ENCODE data around the gene FBLN7. TPM values are rescaled to one million over a fixed set of nuclear protein-coding genes. Genes with fewer than 3 reads are reported as not detected.

FBLN7 gene
- total and polyA plus RNA-seq, 2 experiments from 2014 or later, result 0.16 TPM; not detected in 1

- Histone ChIP-seq H3K4me3 (no peak overlapping the region), H3K9me2 (ENCODE audit: insufficient read depth) (0 out of 2 replicates have a peak, but pooled peaks cover 3% of the 10 kb centered on the region), H3F3A (replicated peaks; ENCODE audit: low read depth) (no peaks in the 10 kb centered on the region), H3K79me2 (replicated peaks; ENCODE audit: insufficient read depth) (no peaks in the 10 kb centered on the region), H3K4me1 (ENCODE audit: insufficient read depth) (no peaks in the 10 kb centered on the region), H3K27me3 (ENCODE audit: insufficient read depth) (no peaks in the 10 kb centered on the region), H2AFZ (no peak overlapping the region), H3K4me2 (no peak overlapping the region), H3K27ac (ENCODE audit: low read depth) (no peak overlapping the region), H4K20me1 (replicated peaks; ENCODE audit: insufficient read depth) (no peaks in the 10 kb centered on the region), H3K36me3 (ENCODE audit: insufficient read depth) (no peaks in the 10 kb centered on the region)
- no peak for DNase-seq (ENCODE audit: low spot score)
- H3K9me3 Mint-ChIP-seq, result no peaks in the 10 kb centered on the region
- H3K4me3 Mint-ChIP-seq, result no peak overlapping the region
- peaks cover 4% of the 10 kb centered on the region for H3K27me3 Mint-ChIP-seq (ENCODE audit: insufficient read depth, low read depth, poor library complexity)
- TF ChIP-seq JUNB (IDR thresholded peaks at IDR 0.05; ENCODE audit: unreplicated experiment), result no peak
- TF ChIP-seq EZH2 (IDR thresholded peaks at IDR 0.05; ENCODE audit: low read depth, unreplicated experiment), result no peak
- no peak for TF ChIP-seq REST (IDR thresholded peaks at IDR 0.05; ENCODE audit: unreplicated experiment)
- TF ChIP-seq ETS1 (IDR thresholded peaks at IDR 0.05), result no peak
- TF ChIP-seq ZNF462 (CRISPR knock-in tag; IDR thresholded peaks at IDR 0.05), result no peak
- TF ChIP-seq POLR2AphosphoS5 (IDR thresholded peaks at IDR 0.05; ENCODE audit: low read depth), result no peak
- TF ChIP-seq STAT1 (IDR thresholded peaks at IDR 0.05; ENCODE audit: unreplicated experiment), result no peak
- no peak for TF ChIP-seq CREB1 (CRISPR knock-in tag; IDR thresholded peaks at IDR 0.05; ENCODE audit: low read depth)
- TF ChIP-seq ZNF114 (CRISPR knock-in tag; IDR thresholded peaks at IDR 0.05), result no peak
- no peak for TF ChIP-seq EZH2phosphoT487 (IDR thresholded peaks at IDR 0.05; ENCODE audit: unreplicated experiment)
- H3K36me3 Mint-ChIP-seq (ENCODE audit: low read depth), result no peaks in the 10 kb centered on the region
- ATAC-seq, result no peak; the same call in 2 of the 3 replicates
- H3K4me1 Mint-ChIP-seq, result peaks cover 18% of the 10 kb centered on the region
- H3K27ac Mint-ChIP-seq, result no peak overlapping the region
Measured at GRCh38 chr2:112150447-112150846, 12.3 kb downstream of the FBLN7 start.

All from GM23338 (cell line).